ENCODE results near the gene RASL11B.

RASL11B gene

GRCh38 chr4:52876069-52876468 lies 14.0 kb downstream of the RASL11B start:
- DNase-seq: no peak

- no peak for DNase-seq
These were observed 14.9 kb downstream of the RASL11B start for GRCh38 chr4:52877036-52877435.

GRCh38 chr4:52877694-52878093 lies 15.6 kb downstream of the RASL11B start:
- no peak for DNase-seq

GRCh38 chr4:52879471-52879870 lies 17.4 kb downstream of the RASL11B start:
- no peak for DNase-seq

GRCh38 chr4:52880994-52881393 lies 18.9 kb downstream of the RASL11B start:
- no peak for DNase-seq

GRCh38 chr4:52883183-52883621 lies 21.1 kb downstream of the RASL11B start:
- no peak for DNase-seq

GRCh38 chr4:52883707-52884669 lies 21.9 kb downstream of the RASL11B start:
- DNase-seq: no peak

GRCh38 chr4:52884994-52885393 lies 22.9 kb downstream of the RASL11B start:
- no peak for DNase-seq

GRCh38 chr4:52889354-52889753 lies 27.2 kb downstream of the RASL11B start:
- DNase-seq: no peak

- no peak for DNase-seq
These were observed 27.8 kb downstream of the RASL11B start for GRCh38 chr4:52889778-52890520.

GRCh38 chr4:52890521-52890791 lies 28.3 kb downstream of the RASL11B start:
- no peak for DNase-seq

- no peak for DNase-seq
These were observed 29.6 kb downstream of the RASL11B start for GRCh38 chr4:52891743-52892142.

GRCh38 chr4:52892880-52893279 lies 30.8 kb downstream of the RASL11B start:
- DNase-seq: no peak

GRCh38 chr4:52894443-52894842 lies 32.3 kb downstream of the RASL11B start:
- no peak for DNase-seq

GRCh38 chr4:52903273-52903672 lies 41.2 kb downstream of the RASL11B start:
- DNase-seq: no peak

GRCh38 chr4:52904421-52904820 lies 42.3 kb downstream of the RASL11B start:
- DNase-seq: no peak

- no peak for DNase-seq
These were observed 45.4 kb downstream of the RASL11B start for GRCh38 chr4:52907510-52907909.

- DNase-seq: no peak
These were observed 48.0 kb downstream of the RASL11B start for GRCh38 chr4:52910115-52910514.

- peak; percentile 39 for DNase-seq
These were observed 49.7 kb downstream of the RASL11B start for GRCh38 chr4:52911684-52912294.

- DNase-seq: no peak
These were observed 50.5 kb downstream of the RASL11B start for GRCh38 chr4:52912608-52913007.

GRCh38 chr4:52914051-52914605 lies 52.0 kb downstream of the RASL11B start:
- DNase-seq: no peak

- no peak for DNase-seq
These were observed 53.1 kb downstream of the RASL11B start for GRCh38 chr4:52915191-52915590.

GRCh38 chr4:52915730-52916300 lies 53.7 kb downstream of the RASL11B start:
- DNase-seq: peak in 1 of 2 donors; percentile 46
